Mesodermal cell (in vitro differentiated cells): ENCODE data around the gene SMARCAL1.

Experiments used
- H3K27ac ChIP-seq: 2 replicates; pipeline ENCODE4 v1.7.0; 2013; ENCODE audit warnings: mild to moderate bottlenecking, low read depth, low read length, moderate library complexity; ENCODE audit not compliant: severe bottlenecking
- H3K36me3 ChIP-seq: 2 replicates; pipeline ENCODE4 v1.7.1; 2013; ENCODE audit warnings: mild to moderate bottlenecking, low read length, moderate library complexity; ENCODE audit not compliant: control insufficient read depth, insufficient read depth
- H3K4me1 ChIP-seq: one replicate; pipeline ENCODE4 v1.7.1; 2013; ENCODE audit warnings: mild to moderate bottlenecking, low read length; ENCODE audit not compliant: insufficient read depth, control insufficient read depth, poor library complexity, severe bottlenecking
- H3K4me3 ChIP-seq: 2 replicates; pipeline ENCODE4 v1.7.0; 2013; ENCODE audit warnings: low read length, control low read depth, mild to moderate bottlenecking; ENCODE audit not compliant: insufficient read depth, poor library complexity, severe bottlenecking; ENCODE audit errors: extremely low read depth
- H3K9me3 ChIP-seq: 2 replicates; pipeline ENCODE4 v1.7.1; 2013; ENCODE audit warnings: mild to moderate bottlenecking, low read length, moderate library complexity; ENCODE audit not compliant: control insufficient read depth
- WGBS, 2 experiments: methylation state at CpG; one replicate each; pipeline ENCODE4 v1.1.5; 2013; ENCODE audit warnings: missing lambda C conversion rate in 2 of 2; ENCODE audit not compliant: insufficient coverage in 2 of 2; 5-methylcytosine and 5-hydroxymethylcytosine counted together

The SMARCAL1 gene

GRCh38 chr2:216392945-216393840 lies 19.1 kb upstream of the SMARCAL1 start:
- Histone ChIP-seq H3K9me3 (no peaks in the 10 kb centered on the region), H3K27ac (no peak overlapping the region)
- WGBS, 2 experiments, result 77 to 83% methylated on average over 11 of the region's 12 CpGs

GRCh38 chr2:216394881-216395280 lies 17.4 kb upstream of the SMARCAL1 start:
- 94 to 98% methylated on average over 5 to 6 of the region's 6 CpGs for WGBS, 2 experiments
- Histone ChIP-seq H3K9me3 (no peaks in the 10 kb centered on the region), H3K4me3 (no peak overlapping the region), H3K4me1 (peaks cover 8% of the 10 kb centered on the region), H3K36me3 (no peaks in the 10 kb centered on the region), H3K27ac (no peak overlapping the region)

More at GRCh38 chr2:216392945-216393840, 19.1 kb upstream of the SMARCAL1 start:
- H3K36me3 ChIP-seq, result no peaks in the 10 kb centered on the region
- no peak overlapping the region for H3K4me3 ChIP-seq
- H3K4me1 ChIP-seq, result peaks cover 8% of the 10 kb centered on the region

- Histone ChIP-seq H3K9me3 (peaks cover 6% of the 10 kb centered on the region), H3K4me1 (peaks cover 10% of the 10 kb centered on the region), H3K27ac (no peak overlapping the region), H3K36me3 (no peaks in the 10 kb centered on the region), H3K4me3 (no peak overlapping the region)
- WGBS, 2 experiments, result no CpG with 5 or more reads among the region's 1 CpG
Observed at GRCh38 chr2:216399621-216400020, 12.7 kb upstream of the SMARCAL1 start.

GRCh38 chr2:216402751-216403150 lies 9.5 kb upstream of the SMARCAL1 start:
- peak overlapping the region; percentile 41 for H3K27ac ChIP-seq
- no peak overlapping the region for H3K4me3 ChIP-seq
- peaks cover 6% of the 10 kb centered on the region for H3K9me3 ChIP-seq
- WGBS, 2 experiments, result 86 to 87% methylated on average over 2 to 6 of the region's 6 CpGs
- H3K36me3 ChIP-seq, result no peaks in the 10 kb centered on the region
- peaks cover 10% of the 10 kb centered on the region for H3K4me1 ChIP-seq

GRCh38 chr2:216404010-216404618 lies 8.2 kb upstream of the SMARCAL1 start:
- Histone ChIP-seq H3K36me3 (no peaks in the 10 kb centered on the region), H3K27ac (no peak overlapping the region), H3K4me3 (no peak overlapping the region), H3K4me1 (peaks cover 10% of the 10 kb centered on the region), H3K9me3 (peaks cover 6% of the 10 kb centered on the region)
- 100% methylated on average over 1 of the region's 5 CpGs; no CpG with 5 or more reads in 1 of the 2 experiments for WGBS, 2 experiments

- Histone ChIP-seq H3K9me3 (peaks cover 4% of the 10 kb centered on the region), H3K36me3 (no peaks in the 10 kb centered on the region), H3K4me3 (no peak overlapping the region), H3K4me1 (peaks cover 10% of the 10 kb centered on the region), H3K27ac (no peak overlapping the region)
- WGBS, 2 experiments, result 67 to 73% methylated on average over 7 of the region's 7 CpGs
Observed at GRCh38 chr2:216405588-216405987, 6.7 kb upstream of the SMARCAL1 start.

GRCh38 chr2:216406826-216407225 lies 5.5 kb upstream of the SMARCAL1 start:
- no peaks in the 10 kb centered on the region for H3K36me3 ChIP-seq
- peaks cover 10% of the 10 kb centered on the region for H3K4me1 ChIP-seq
- 83% methylated on average over 3 of the region's 3 CpGs; no CpG with 5 or more reads in 1 of the 2 experiments for WGBS, 2 experiments
- H3K27ac ChIP-seq, result no peak overlapping the region
- H3K9me3 ChIP-seq, result no peaks in the 10 kb centered on the region
- H3K4me3 ChIP-seq, result no peak overlapping the region

- Histone ChIP-seq H3K4me3 (no peak overlapping the region), H3K4me1 (no peaks in the 10 kb centered on the region), H3K27ac (no peak overlapping the region), H3K36me3 (no peaks in the 10 kb centered on the region), H3K9me3 (no peaks in the 10 kb centered on the region)
- 40 to 83% methylated on average over 3 to 4 of the region's 11 CpGs for WGBS, 2 experiments
Observed at GRCh38 chr2:216408426-216409290, 3.6 kb upstream of the SMARCAL1 start.

- Histone ChIP-seq H3K4me3 (no peak overlapping the region), H3K36me3 (peaks cover 13% of the 10 kb centered on the region), H3K27ac (no peak overlapping the region), H3K4me1 (no peaks in the 10 kb centered on the region), H3K9me3 (no peaks in the 10 kb centered on the region)
- 90 to 100% methylated on average over 4 of the region's 7 CpGs for WGBS, 2 experiments
Observed at GRCh38 chr2:216410550-216410949, 1.7 kb upstream of the SMARCAL1 start.

- Histone ChIP-seq H3K9me3 (no peaks in the 10 kb centered on the region), H3K36me3 (peaks cover 42% of the 10 kb centered on the region), H3K4me1 (no peaks in the 10 kb centered on the region), H3K4me3 (no peak overlapping the region), H3K27ac (no peak overlapping the region)
- WGBS, 2 experiments, result 80 to 100% methylated on average over 1 of the region's 5 CpGs
Observed at GRCh38 chr2:216413882-216414281, 1.6 kb downstream of the SMARCAL1 start.
